GM19452 (cell line): ENCODE measurements around the gene FNDC7.
"Not testable (repeated sequence)": the region's sequence is repeated elsewhere in the genome, so short reads cannot be mapped to it uniquely, and the experiment has no call there.

Experiments used
- ATAC-seq: cut with Tn5 transposase; IDR thresholded peaks from one replicate; pipeline ENCODE4 v1.9.1; 2021; ENCODE audit not compliant: unreplicated experiment

The FNDC7 gene

GRCh38 chr1:108699375-108700332 is 13.1 kb upstream of the FNDC7 start:
- ATAC-seq = no peak

GRCh38 chr1:108701176-108701849 is 11.4 kb upstream of the FNDC7 start:
- ATAC-seq = no peak

- ATAC-seq = not testable (repeated sequence)
Observed at GRCh38 chr1:108702109-108702508, 10.6 kb upstream of the FNDC7 start.

- ATAC-seq = no peak
Observed at GRCh38 chr1:108703939-108704338, 8.8 kb upstream of the FNDC7 start.

GRCh38 chr1:108704496-108704895 is 8.2 kb upstream of the FNDC7 start:
- no peak for ATAC-seq

- no peak for ATAC-seq
Observed at GRCh38 chr1:108706643-108707042, 6.1 kb upstream of the FNDC7 start.

- ATAC-seq = no peak
Observed at GRCh38 chr1:108708691-108709660, 3.7 kb upstream of the FNDC7 start.

- ATAC-seq = no peak
Observed at GRCh38 chr1:108715932-108716331, 3.2 kb downstream of the FNDC7 start.

GRCh38 chr1:108716437-108717230 is 3.9 kb downstream of the FNDC7 start:
- no peak for ATAC-seq

GRCh38 chr1:108717774-108718316 is 5.1 kb downstream of the FNDC7 start:
- ATAC-seq = no peak

- ATAC-seq = no peak
Observed at GRCh38 chr1:108718927-108719655, 6.4 kb downstream of the FNDC7 start.

- no peak for ATAC-seq
Observed at GRCh38 chr1:108719656-108720435, 7.1 kb downstream of the FNDC7 start.

GRCh38 chr1:108722292-108722691 is 9.6 kb downstream of the FNDC7 start:
- ATAC-seq = no peak

- no peak for ATAC-seq
Observed at GRCh38 chr1:108725906-108726305, 13.2 kb downstream of the FNDC7 start.

GRCh38 chr1:108728327-108728923 is 15.7 kb downstream of the FNDC7 start:
- no peak for ATAC-seq

GRCh38 chr1:108729481-108729880 is 16.8 kb downstream of the FNDC7 start:
- no peak for ATAC-seq

- no peak for ATAC-seq
Observed at GRCh38 chr1:108732398-108732797, 19.7 kb downstream of the FNDC7 start.
